ENCODE results near the gene FSTL4.

Gene FSTL4

DNA sequence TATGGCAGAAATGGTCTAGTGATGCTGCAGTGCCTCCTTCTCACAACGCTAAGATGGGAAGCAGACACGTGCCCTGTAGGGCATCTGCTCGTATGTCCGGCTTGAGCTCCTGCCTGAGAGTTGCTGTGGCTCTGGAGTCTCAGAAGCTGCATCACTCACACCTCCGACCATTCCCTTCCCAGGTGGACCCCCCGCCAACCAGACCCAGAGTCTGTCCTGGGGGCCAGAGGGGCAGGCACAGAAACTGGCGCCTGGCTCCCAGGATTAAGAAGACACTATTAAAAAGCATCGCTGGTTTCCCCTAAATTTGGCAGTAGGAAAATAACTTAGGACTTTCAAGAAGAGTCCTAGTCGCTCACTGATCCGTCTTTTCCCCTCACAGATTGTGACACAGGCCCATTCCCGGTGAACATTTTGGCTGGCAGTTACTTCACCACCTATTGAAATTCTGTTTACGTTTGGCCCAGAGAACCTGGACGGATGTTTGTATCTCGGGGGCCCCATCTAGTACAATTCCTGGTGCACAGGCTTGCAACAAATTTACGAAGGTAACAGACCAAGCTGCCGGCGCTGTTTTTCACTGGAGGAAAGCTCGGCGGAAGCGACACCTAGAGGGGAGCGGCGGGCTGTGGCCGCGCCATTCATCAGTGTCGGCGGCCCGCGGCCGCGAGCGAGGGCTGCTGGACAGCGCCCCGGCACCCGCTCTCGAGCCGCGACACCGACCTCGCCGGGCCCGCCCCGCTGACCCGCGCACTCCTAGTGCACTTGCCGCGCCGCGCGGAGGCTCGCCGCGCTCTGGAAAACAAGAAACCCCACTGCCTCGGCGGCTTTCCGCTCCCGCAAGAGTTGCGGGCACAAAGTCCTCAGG lies 1.6 kb downstream of the FSTL4 start:
- peak; percentile 90 for DNase-seq

DNA sequence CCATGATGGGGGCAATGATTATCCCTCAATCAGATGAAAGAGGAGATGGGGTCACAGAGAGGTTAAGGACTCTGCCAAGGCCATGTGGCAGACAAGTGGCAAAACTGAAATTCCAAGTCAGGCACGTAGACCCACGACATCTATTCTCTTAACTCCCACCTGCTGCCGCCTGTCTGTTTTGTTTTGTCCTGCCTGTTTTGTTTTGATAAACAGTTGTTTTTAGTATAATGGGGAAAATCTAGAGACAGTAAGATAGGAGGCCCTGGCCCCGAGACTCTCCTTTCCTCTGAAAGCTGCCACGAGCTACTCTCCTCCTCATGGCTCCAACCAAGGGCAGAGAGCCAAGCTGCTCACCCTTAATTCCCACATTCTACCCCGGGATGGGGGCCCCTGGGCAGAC lies 4.9 kb downstream of the FSTL4 start:
- DNase-seq, result peak; percentile 60

- no peak for DNase-seq
Observed at GRCh38 chr5:133606835-133607234, 5.5 kb downstream of the FSTL4 start.

DNA sequence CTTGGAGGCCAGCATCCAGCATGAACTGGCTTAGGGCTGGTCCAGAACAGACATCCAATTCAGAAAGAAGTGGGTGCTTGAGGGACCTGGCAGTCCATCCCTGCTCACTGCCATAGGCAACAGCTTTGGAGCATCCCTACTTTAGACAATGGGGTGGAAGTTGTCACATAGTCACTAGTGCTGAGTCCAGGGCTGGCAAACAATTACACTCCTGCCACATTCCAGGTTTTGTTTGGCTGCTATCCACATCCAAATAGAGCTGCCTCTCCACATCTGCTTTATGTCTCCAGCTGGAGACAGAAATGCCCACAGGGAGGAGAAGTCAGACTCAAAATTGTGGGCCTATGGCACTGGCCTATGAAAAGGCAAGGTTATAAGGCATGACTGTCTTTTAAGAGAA lies 7.0 kb downstream of the FSTL4 start:
- DNase-seq, result peak; percentile 79

DNA sequence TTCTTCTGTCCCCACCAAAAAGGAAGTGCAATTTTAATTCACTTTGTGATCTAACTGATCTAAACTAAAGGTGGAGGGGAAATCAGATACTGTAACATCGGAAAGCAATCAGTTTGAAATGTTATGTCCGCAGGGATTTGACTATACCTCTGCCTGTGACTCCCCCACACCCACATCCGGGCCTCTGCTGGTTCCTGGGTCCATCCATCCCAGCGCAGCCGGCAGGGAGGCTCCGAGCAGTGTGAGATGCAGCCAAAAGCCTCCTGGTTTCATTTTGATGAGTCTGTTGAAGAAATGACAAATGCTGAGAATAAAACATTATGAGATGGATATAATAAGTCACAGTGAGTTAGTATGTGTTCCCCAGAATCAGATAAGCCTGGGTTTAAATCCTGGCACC lies 8.6 kb downstream of the FSTL4 start:
- DNase-seq, result no peak

DNA sequence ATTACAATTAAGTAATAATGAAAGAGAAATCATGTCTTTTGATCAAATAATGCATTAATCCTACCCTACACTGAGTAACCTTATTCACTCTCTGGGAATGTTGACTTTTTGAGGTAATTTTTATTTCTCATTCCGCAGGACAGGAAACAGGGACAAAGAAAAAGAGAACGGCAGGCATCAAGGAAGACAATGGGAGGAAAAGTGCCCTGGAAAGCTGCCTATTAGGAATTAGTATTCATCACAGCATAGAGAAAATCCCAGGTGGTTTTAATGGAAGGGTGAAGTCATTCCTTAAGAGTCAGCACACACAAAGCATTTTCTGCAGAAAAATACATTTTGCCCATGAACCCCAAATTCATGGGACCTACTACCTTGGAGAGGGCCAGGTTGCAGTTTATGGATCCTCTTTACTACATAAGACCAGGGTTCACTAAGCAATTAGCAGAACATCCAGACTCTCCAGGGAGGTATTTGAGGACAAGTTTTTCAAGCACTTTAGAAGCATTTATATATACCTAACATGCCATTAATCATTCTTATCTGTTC lies 9.4 kb downstream of the FSTL4 start:
- DNase-seq, result peak; percentile 85

GRCh38 chr5:133599600-133599999 lies 12.7 kb downstream of the FSTL4 start:
- DNase-seq, result no peak

DNA sequence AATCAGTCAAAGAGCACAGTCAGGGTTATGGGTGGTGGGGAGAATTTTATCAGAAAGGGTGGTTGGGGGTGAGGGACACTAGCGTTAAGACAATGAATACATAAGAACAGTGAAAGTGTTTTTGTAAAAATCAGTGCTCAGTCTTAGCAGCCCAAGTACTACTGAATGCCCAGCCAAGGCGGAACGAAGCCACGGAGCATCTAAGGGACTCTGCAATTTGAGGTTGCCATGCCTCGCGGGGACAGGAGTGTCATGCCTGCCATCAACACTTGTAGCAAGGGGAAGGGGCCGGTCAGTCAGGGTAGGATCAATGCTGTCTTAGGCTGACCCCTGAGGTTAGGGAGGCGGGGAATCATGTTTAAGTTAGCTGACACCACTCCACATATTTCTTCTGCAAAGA lies 13.3 kb downstream of the FSTL4 start:
- DNase-seq, result no peak

DNA sequence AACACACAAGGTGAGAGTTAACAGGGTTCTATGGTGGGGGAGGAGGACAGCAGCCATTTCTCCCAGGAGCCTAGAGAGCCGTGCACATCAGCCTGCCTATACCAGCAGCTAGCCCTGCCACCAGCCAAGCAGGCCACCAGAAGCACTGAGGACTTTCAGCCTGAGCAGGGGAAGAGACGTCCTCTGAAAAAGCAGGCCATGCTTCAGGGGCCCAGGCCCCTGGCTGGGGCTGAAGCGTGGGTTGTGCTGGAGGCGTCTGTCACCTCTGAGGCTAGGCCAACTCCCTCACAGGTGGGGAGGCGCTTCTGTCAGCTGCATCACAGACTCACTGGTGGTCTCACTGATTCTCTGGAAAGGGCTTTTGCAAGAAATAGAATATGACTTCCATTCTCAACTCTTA lies 16.3 kb downstream of the FSTL4 start:
- no peak for DNase-seq

DNA sequence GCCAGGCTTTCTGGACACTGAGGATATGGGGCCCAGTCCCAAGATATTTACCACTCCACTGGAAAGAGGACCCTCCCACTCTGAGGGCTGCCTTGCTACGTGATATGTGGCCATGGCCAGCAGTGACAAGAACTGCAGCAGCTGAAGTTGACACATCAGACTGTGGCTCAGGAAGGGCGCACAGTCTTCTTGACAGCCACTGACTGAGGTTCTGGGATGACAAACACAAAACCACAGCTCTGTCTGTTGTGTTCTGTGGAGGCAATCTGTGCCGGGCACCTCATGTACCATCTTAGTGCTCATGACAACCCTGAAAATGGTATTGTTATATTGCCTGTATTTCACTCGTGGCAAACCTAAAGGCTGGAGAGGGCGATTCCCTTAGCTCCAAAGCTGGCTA lies 16.9 kb downstream of the FSTL4 start:
- DNase-seq, result no peak

- DNase-seq, result no peak
Observed at GRCh38 chr5:133589286-133589685, 23.1 kb downstream of the FSTL4 start.

- DNase-seq, result no peak
Observed at GRCh38 chr5:133582971-133583370, 29.4 kb downstream of the FSTL4 start.

DNA sequence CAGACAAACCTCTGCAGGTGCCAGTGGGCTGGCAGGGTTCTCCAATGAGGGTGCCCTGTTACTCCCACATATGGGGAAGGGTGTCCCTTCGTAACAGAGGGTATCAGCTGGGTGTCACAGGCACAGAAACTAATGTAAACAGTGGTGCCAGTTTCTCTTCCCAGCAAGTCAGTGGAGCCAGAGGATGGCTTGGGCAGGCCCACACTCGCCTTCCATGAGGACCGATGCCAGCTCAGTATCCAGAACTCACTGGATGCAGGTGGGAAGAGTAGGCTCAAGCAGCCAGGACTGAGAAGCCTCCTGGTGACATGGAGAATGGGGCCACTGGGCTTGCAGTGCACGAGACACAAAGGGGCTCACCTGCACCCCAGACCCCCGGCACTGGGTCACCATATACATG lies 30.4 kb downstream of the FSTL4 start:
- peak; percentile 70 for DNase-seq

- peak; percentile 47 for DNase-seq
Observed at GRCh38 chr5:133581348-133581747, 31.0 kb downstream of the FSTL4 start.

DNA sequence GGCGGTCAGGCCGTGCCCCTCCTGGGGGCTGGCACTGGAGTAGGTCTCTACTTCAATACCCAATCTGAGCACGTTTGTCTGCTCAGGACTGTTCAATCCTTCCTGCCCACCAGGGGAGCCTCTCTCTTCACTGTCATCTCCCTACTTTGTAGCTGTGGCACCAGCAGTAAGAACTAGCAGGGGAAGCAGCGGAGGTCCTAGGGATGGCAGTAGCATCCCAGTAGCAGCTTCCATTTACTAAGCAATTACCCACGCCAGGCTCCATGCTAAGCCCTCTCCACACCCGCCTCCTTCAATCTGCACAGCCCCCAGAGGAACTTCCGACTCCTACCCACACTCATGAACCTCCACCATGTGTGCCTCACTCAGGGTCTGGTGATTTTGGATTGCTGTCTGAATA lies 31.7 kb downstream of the FSTL4 start:
- no peak for DNase-seq

GRCh38 chr5:133579766-133580165 lies 32.6 kb downstream of the FSTL4 start:
- DNase-seq, result no peak

GRCh38 chr5:133569347-133569746 lies 43.0 kb downstream of the FSTL4 start:
- DNase-seq, result no peak

- DNase-seq, result no peak
Observed at GRCh38 chr5:133565993-133566392, 46.3 kb downstream of the FSTL4 start.

DNA sequence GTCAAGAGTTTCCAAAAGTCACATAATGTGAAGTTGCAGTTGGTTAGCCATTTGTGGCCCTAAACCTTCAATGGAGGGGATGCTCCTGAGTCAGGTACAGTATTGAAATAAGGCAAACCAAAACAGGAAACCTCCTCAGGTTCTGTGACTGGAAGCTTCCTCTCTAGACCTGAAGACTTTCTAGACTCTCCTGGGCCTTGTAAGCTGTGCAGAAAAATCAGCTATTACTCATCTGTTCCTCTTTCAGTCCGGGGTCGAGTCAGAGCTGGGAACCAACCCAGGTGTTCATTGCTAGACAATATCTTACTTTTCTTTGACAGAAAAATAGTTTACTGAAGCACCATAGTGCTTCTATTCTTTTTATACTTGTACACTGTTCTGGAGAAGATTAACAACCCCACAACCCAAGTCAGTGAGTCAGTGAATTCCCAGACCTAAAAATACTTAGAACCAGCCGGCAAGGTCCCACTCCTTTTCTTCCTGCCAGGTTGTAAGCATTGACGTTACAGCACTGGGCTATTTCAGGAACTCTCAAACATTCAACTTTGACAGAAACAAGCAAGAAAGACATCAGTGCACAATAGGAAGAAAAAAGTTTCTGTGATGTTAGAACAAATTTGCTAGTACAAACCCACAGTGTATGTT lies 47.3 kb downstream of the FSTL4 start:
- no peak for DNase-seq

- no peak for DNase-seq
Observed at GRCh38 chr5:133562554-133562953, 49.8 kb downstream of the FSTL4 start.

DNA sequence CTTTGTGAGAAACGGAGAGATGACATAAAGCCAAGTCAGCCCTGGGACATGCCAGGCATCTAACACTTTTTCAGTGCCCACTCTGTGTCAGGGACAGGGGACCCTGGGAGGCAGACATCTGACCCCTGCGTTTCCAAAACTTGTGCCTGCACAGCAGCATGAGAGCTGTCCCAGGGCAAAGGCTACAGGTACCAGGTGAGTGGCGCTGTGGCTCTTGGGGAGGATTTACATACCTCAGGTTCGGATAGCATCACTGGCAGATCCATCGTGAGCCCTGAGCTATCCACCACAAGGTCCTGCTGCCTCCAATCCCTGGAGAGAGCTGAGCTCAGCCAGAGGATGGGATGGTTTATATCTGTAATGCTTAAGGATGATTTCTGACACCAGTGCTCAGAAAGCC lies 52.4 kb downstream of the FSTL4 start:
- no peak for DNase-seq

DNA sequence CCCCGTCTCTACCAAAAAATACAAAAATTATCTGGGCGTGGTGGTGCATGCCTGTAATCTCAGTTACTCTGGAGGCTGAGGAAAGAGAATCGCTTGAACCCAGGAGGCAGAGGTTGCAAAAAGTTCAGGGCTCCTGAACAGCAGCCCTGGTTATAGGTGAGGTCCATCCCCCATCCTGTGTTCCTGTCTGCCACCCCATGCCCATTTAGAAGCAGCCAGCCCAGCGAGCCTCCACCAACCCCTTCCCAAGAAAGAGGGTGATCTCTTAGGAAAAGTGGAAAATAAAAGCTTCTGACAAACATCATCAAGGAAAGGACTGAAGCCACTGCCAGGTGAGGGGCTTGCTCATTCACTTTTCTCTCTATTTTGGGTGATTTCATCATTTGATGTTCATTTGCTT lies 55.8 kb downstream of the FSTL4 start:
- no peak for DNase-seq

DNA sequence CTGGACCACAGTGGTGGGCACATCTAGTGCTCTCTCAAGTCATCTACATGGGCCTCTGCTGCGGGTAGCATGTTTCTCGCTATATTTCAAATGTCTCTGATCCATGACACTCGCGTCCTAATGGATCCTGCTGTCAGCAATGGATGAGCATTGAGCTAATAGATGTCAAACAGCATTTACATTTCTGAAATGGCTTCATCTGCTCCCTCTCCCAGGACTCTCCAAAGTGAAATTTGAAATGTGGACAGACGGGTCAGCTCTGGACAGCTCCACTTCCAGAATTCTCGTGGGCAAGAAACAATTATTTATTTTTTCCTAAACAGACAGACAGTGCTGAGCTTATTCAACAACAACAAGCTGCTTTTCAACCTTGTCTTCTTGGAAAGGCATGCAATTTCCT lies 58.1 kb downstream of the FSTL4 start:
- DNase-seq, result no peak

- peak; percentile 70 for DNase-seq
Observed at GRCh38 chr5:133552925-133553525, 59.3 kb downstream of the FSTL4 start.

Data from NCI-H69 (cell line).